ENCODE measurements around the gene RCL1.

Gene RCL1

GRCh38 chr9:4814913-4815312 lies 22.2 kb downstream of the RCL1 start:
- DNase-seq = no peak

GRCh38 chr9:4815381-4815956 lies 22.7 kb downstream of the RCL1 start:
- DNase-seq = no peak

- no peak for DNase-seq
These were observed 27.4 kb downstream of the RCL1 start for GRCh38 chr9:4820168-4820567.

GRCh38 chr9:4821133-4821532 lies 28.4 kb downstream of the RCL1 start:
- no peak for DNase-seq

- DNase-seq = no peak
These were observed 29.3 kb downstream of the RCL1 start for GRCh38 chr9:4822057-4822456.

GRCh38 chr9:4826417-4827166 lies 33.8 kb downstream of the RCL1 start:
- DNase-seq = no peak

- no peak for DNase-seq
These were observed 34.5 kb downstream of the RCL1 start for GRCh38 chr9:4827224-4827623.

GRCh38 chr9:4828761-4829160 lies 36.0 kb downstream of the RCL1 start:
- DNase-seq = peak; percentile 19

GRCh38 chr9:4829969-4830368 lies 37.2 kb downstream of the RCL1 start:
- no peak for DNase-seq

GRCh38 chr9:4830699-4831098 lies 38.0 kb downstream of the RCL1 start:
- no peak for DNase-seq

- DNase-seq = no peak
These were observed 38.4 kb downstream of the RCL1 start for GRCh38 chr9:4831119-4831518.

- no peak for DNase-seq
These were observed 39.2 kb downstream of the RCL1 start for GRCh38 chr9:4831944-4832343.

- no peak for DNase-seq
These were observed 40.2 kb downstream of the RCL1 start for GRCh38 chr9:4832786-4833579.

- no peak for DNase-seq
These were observed 41.2 kb downstream of the RCL1 start for GRCh38 chr9:4833781-4834560.

GRCh38 chr9:4836676-4837075 lies 43.9 kb downstream of the RCL1 start:
- no peak for DNase-seq

- DNase-seq = no peak
These were observed 44.8 kb downstream of the RCL1 start for GRCh38 chr9:4837261-4838188.

GRCh38 chr9:4838189-4838546 lies 45.4 kb downstream of the RCL1 start:
- DNase-seq = no peak

- no peak for DNase-seq
These were observed 46.7 kb downstream of the RCL1 start for GRCh38 chr9:4839470-4839912.

GRCh38 chr9:4840018-4840417 lies 47.3 kb downstream of the RCL1 start:
- no peak for DNase-seq

GRCh38 chr9:4842213-4842612 lies 49.5 kb downstream of the RCL1 start:
- no peak for DNase-seq

GRCh38 chr9:4842734-4843133 lies 50.0 kb downstream of the RCL1 start:
- DNase-seq = no peak
